GM12892 (cell line): ENCODE data around the gene IQGAP2.

Experiments
- POLR2A ChIP-seq: IDR thresholded peaks from 2 replicates; pipeline ENCODE4 v1.6.1; 2011; ENCODE audit warnings: low read depth, low read length, control low read depth
- TAF1 ChIP-seq: IDR thresholded peaks from 2 replicates; pipeline ENCODE4 v1.6.1; 2011; ENCODE audit warnings: low read depth, mild to moderate bottlenecking, control low read depth, low read length, borderline replicate concordance

DNA sequence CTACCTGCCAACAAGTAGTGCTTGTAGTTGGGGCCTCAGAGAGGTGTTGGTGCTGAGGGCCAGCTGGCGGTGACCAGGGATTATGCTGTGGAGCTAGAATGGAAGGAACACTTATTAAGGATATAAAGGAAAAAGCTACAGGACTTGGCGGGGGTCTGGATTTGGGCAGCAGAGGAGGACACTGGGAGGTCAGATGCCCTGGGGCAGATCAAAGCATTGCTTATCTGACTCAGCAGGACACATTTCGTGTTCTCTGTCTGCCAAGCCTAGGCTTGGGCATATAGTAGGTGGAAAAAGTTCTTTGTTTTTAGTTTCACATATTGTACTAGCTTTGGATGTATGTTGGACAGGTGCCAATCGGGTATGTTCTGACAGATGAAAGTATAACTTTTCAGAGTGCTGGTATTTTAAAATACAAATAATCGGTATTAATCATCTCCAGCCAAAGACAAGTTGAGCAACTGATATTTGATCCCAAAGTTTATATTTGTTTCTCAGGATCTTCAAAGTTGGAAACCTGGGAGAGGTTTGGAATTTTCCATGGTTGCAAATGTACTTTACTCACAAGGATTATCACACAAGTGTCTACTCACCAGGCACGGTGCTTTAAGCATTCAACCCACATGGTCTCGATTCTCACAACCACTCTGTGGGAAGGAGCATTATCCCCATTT lies 69.4 kb downstream of the IQGAP2 start:
- no peak for TF ChIP-seq TAF1
- TF ChIP-seq POLR2A, result no peak
